Activated CD8-positive, alpha-beta memory T cell treated with anti-CD3 and anti-CD28 coated beads, Interleukin-2, amount 50 U/mL, for 24 hours (primary cell): ENCODE results near the gene CORO1C.
"Not testable (repeated sequence)": the region's sequence is repeated elsewhere in the genome, so short reads cannot be mapped to it uniquely, and the experiment has no call there.

ENCODE experiments used
- DNase-seq: peaks from one replicate; pipeline ENCODE4 v3.0.0-alpha.2; 2020; ENCODE audit errors: extremely low read depth

CORO1C gene

DNA sequence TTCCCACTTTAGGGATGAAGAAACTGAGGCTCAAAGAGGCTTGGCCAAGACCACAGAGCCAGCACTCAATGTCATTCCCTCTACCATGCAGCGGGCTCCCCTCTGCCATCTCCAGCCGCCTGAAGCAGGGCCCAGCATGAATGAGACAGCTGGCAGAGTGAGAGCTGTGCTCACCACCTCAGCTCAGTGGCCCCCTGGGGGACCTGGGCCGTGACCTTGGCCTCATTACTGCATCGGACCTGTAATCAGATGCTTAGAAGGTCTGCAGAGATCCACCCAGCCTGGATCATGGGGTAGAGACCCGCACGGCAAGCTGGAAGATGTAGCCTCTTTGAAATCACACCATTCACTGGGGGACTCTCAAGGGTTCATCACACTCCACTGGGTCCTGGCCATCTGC is 22.7 kb upstream of the CORO1C start:
- DNase-seq: no peak

- no peak for DNase-seq
Measured at GRCh38 chr12:108752387-108752786, 21.1 kb upstream of the CORO1C start.

GRCh38 chr12:108751821-108752220 is 20.5 kb upstream of the CORO1C start:
- no peak for DNase-seq

DNA sequence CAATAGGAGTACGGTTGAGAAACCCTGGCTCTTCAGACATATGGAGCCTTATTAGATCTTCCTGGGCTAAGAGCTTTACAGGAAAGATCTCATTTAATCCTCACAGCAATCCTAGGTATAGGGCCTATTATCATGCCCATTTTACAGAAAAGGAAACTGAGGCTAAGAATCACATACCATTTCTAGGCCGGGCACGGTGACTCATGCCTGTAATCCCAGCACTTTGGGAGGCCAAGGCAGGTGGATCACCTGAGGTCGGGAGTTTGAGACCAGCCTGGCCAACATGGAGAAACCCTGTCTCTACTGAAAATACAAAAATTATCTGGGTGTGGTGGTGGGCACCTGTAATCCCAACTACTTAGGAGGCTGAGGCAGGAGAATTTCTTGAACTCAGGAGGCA is 19.7 kb upstream of the CORO1C start:
- not testable (repeated sequence) for DNase-seq

GRCh38 chr12:108750526-108750925 is 19.2 kb upstream of the CORO1C start:
- DNase-seq: no peak

DNA sequence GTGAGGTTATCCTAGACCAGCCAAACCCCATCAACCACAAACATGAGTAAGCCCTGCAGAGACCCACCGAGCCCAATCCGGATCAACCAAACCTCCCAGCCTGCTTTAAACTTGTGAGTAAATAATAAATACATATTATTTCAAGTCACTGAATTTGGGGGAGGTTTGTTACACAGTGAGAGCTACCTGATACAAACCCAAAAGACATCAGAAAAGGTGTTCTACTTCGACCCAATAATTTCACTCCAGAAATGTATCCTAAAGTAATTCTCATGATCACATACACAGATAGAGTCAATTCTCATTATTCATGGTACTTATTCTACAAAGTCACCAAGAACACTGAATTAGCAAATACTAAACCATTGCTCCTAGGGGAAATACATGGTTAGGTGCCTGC is 16.2 kb upstream of the CORO1C start:
- no peak for DNase-seq

DNA sequence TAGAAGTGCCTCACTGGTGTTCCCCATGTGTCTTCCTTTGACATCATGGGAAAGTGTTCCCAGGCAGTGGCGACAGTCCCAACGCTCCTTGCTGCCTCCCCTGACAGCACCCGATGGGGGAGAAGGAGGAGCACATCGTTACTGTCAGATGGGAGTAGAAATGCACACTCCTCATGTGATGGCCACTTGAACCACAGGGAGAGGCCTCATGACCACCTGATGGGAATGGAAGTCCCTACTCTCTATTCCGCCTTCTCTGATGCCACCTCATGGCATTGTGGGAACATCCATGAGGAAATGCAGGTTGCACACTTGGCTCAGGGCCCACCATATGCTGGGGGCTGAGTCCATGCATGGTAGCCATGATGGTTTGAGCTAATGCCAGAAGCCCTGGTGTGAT is 14.3 kb upstream of the CORO1C start:
- no peak for DNase-seq

DNA sequence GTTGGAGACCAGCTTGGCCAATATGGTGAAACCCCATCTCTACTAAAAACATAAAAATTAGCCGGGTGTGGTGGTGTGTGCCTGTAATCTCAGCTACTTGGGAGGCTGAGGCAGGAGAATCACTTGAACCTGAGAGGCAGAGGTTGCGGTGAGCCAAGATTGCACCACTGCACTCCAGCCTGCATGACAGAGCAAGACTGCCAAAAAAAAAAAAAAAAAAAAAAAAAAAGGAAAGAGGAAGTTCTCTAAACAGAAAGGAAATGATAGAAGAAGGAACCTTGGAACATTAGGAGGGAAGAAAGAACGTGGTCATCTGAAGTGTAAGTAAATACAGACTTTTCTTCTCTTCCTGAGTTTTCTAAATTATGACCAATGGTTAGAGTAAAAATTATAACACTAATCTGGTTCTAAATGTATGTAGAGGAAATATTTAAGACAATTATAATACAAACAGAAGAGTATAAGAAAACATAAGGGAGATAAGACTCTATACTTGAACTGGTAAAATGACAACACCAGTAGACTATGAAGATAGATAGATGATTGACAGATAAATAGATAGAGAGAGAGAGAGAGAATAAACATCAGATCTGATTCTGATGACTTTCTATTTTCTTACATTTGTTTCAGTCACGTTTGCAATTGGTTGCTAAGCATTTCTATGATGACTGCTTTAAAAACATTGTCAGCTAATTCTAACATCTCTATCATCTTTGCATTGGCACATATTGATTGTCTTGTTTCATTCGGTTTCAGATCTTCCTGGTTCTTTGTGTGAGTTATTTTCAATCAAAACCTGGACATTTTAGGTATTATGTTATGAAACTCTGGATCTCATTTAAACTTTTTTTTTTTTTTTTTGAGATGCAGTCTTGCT is 12.9 kb upstream of the CORO1C start:
- no peak for DNase-seq

GRCh38 chr12:108738170-108738569 is 6.9 kb upstream of the CORO1C start:
- no peak for DNase-seq

- no peak for DNase-seq
Measured at GRCh38 chr12:108735855-108736254, 4.5 kb upstream of the CORO1C start.

GRCh38 chr12:108734200-108734906 is 3.0 kb upstream of the CORO1C start:
- DNase-seq: no peak

DNA sequence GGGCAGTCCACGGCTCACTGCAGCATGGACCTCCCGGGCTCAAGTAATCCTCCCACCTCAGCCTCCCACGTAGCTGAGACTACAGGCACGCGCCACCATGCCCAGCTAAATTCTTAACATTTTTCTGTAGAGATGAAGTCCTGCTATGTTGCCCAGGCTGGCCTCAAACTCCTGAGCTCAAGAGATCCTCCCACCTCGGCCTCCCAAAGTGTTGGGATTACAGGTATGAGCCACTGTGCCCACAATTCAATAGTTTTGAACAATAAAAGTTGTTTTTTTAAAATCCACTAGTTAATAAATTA is 1.9 kb upstream of the CORO1C start:
- not testable (repeated sequence) for DNase-seq

DNA sequence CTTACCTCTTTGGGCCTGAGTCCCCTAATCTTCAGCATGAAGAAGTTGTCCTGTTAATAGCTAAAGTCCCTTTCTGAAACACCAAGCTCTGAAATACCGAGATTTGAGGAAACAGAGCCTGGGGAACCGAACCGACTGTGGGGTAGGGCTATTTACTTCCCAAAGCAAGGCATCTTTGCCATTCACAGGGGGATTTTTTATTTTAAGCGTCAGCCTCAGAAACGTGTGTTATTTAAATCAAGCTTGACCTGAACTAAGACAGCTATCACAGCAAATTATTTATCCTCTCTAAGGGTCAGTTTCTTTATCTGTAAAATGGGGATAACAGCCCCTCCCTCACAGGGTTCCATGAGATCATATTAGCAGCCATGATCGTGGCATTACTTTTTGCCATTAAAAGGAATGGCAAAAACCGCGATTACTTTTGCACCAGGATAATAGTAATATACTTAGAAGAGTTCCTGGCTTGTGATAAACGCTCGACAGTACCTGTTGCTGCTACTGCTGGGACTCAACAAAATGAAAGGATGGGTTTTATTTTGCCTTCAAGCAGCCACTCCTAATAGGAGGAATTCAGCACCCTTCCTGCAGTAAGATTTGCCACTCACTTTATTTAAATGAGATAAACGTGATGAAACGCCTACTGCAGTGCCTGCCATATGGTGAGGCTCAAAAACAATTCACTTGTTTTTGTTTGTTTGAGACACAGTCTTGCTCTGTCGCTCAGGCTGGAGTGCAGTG is 1.3 kb upstream of the CORO1C start:
- no peak for DNase-seq

- DNase-seq: peak; percentile 92
Measured at GRCh38 chr12:108731866-108732461, 646 bp upstream of the CORO1C start.

DNA sequence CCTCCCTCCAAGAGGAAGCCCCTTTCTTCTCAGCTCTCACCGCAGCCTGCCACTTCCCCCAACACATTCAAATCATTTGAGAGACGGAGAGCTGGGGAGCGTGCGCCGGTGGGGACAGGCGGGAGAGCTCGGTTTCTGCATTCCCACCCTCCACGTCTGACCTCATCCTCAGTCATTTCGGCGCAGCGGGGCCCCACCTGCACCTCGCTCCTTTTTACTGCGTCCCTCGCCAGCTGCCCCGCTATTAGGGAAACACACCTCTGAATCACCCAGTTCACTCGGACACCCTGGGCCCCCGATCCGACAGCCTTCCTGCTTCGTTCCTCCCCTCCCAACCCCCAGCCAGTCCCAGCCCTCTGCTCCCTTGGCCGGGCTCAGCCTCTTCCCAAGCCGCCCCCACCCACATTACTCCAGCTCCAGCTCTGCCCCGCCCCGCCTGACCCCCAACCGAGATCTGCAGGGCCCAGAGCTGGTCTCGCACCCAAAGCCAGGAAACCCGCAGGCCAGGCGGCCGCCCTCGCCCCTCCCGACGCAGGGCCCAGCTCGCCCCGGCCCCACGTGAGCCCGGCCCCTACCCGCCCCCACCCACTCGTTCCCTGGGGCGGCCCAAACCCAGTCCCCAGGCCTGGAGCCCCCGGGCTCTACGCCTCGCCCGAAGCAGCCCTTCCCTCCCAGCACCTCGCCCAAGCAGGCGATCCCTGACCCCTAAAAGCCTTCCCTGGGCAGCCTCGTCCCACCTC is 783 bp downstream of the CORO1C start:
- DNase-seq: no peak

GRCh38 chr12:108729612-108730364 is 1.5 kb downstream of the CORO1C start:
- DNase-seq: no peak

GRCh38 chr12:108728820-108729611 is 2.3 kb downstream of the CORO1C start:
- no peak for DNase-seq

DNA sequence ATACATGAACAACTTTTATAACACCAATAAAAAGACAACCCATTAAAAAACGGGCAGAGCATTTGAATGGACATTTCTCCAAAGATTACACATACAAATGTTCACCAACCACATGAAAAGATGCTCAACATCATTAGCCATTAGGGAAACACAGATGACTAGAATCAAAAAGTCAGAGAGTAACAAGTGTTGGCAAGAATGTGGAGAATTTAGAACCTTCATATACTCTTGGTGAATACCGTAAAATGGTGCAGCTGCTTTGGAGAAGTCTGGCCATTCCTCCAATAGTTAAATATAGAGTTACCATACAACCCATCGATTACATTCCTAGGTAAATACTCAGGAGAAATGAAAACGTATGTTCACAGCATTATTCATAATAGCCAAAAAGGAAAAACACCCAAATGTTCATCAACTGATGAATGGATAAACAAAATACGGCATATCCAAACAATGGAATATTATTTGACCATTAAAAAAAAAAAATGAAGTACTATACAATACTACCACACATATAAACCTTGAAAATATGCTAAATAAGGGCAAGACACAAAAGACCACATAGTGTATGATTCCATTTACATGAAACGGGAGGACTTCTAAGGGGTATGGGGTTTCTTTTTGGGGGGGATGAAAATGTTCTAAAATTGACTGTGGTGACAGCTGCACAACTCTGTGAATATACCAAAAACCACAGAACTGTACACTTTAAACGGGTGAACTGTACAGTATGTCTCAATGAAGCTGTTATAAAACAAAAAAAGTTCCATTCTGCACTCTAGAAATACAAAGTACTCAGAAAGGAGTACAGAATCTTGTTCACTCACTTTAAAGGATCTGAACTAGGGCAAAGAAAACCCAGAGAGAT is 3.2 kb downstream of the CORO1C start:
- no peak for DNase-seq

DNA sequence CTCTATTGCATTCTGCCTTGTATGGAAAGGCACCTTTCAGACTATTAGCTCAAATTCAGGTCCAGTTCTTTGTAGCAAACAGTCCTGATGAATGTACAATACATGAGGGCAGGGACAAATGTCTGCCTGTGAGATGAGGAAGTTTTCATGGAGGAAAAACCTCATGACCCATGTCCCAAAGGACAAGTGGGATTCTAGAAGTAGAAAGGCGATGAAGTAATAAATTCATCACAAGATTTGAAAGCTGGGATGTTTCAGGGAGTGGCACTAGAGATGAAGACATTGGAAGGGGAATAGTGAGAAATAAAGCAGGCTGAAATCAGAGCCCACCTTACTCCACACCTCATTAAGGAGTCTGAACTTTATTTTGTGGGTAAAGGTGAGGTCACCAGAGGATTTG is 4.2 kb downstream of the CORO1C start:
- no peak for DNase-seq
